Peyer's patch (tissue), 4 donors: ENCODE results near the gene FRMD8.

ENCODE experiments used
- CTCF ChIP-seq, 6 experiments: fragments of 450-650 bp in 4 of 6; fragments of 200-600 bp in 2 of 6; sonication (generic) in 1 of 6; IDR thresholded peaks; one replicate each; pipeline ENCODE4 v1.5.1; 2017 to 2019; ENCODE audit warnings: antibody characterized with exemption in 6 of 6, mild to moderate bottlenecking in 3 of 6, moderate library complexity in 1 of 6
- POLR2A ChIP-seq, 2 donors: fragments of 450-650 bp; IDR thresholded peaks; one replicate each; pipeline ENCODE4 v1.5.1; 2017; ENCODE audit warnings: antibody characterized with exemption in 2 of 2, mild to moderate bottlenecking in 2 of 2, moderate library complexity in 2 of 2

GRCh38 chr11:65362320-65362931, 24.0 kb upstream of the FRMD8 start:
- TF ChIP-seq CTCF (IDR thresholded peaks at IDR 0.05) (no peak), POLR2A (IDR thresholded peaks at IDR 0.05) (no peak)
